HCT116 (cell line): Measurements from ENCODE around the gene TENM4. TPM values are rescaled to one million over a fixed set of nuclear protein-coding genes. Genes with fewer than 3 reads are reported as not detected.
A peak's percentile ranks its signal among the peaks of the same experiment; 100 is the strongest.

Experiments
- ATAC-seq: fragments of 200-7000 bp; cut with Tn5 transposase; 2 replicates; pipeline ENCODE4 v1.9.1; 2020; ENCODE audit warnings: mild to moderate bottlenecking, moderate library complexity
- BruUV-seq: library from RNA; stranded (reverse); fragments of 400-500 nt; replicated peaks from 2 replicates; lab custom pipeline; 2021; lab: Mats Ljungman, UMichigan
- CTCF ChIA-PET: fragments of 300-600 bp; sonication (Branson Sonifier 250); formaldehyde crosslinking; loops from one replicate; lab custom pipeline; 2021; ENCODE audit warnings: antibody characterized with exemption; lab: Charles Lee
- POLR2A ChIA-PET: fragments of 300-600, 350-600 bp; sonication (Branson Sonifier 250); formaldehyde crosslinking; loops from one replicate; lab custom pipeline; 2021; ENCODE audit warnings: antibody characterized with exemption; lab: Charles Lee
- RAD21 ChIA-PET, 2 experiments: fragments of 300-600 bp; sonication (Branson Sonifier 250); formaldehyde crosslinking; loops; one replicate each; lab custom pipeline; 2023; ENCODE audit warnings: low total read pairs in 2 of 2; ENCODE audit not compliant: uncharacterized antibody in 2 of 2, unreplicated experiment in 2 of 2, low non-redundant PET in 1 of 2; lab: Charles Lee
- DNase-seq: peaks from one replicate; pipeline ENCODE4 v3.0.0-alpha.2; 2010; ENCODE audit warnings: low read depth, low spot score
- H2AFZ ChIP-seq: fragments of 200-600 bp; shearing (Covaris generic), sonication (generic); 2 replicates; pipeline ENCODE4 v1.6.1; 2017; ENCODE audit warnings: low read depth, mixed run types, mixed read lengths, antibody characterized with exemption, low read length; ENCODE audit not compliant: poor library complexity, severe bottlenecking
- H3K27ac ChIP-seq: 2 replicates; pipeline ENCODE4 v1.5.1; 2012; ENCODE audit warnings: low read depth, low read length
- H3K27me3 ChIP-seq: fragments of 200-600 bp; sonication (generic); 2 replicates; pipeline ENCODE4 v1.6.1; 2016; ENCODE audit warnings: mixed run types, low read length, mixed read lengths; ENCODE audit not compliant: insufficient read depth
- H3K36me3 ChIP-seq, 2 experiments: fragments of 200-500 bp in 1 of 2; fragments of 200-600 bp in 1 of 2; sonication (Bioruptor generic) in 1 of 2; sonication (generic) in 1 of 2; 2 replicates each; pipeline versions ENCODE4 v1.5.1 to v1.6.1; 2014 to 2016; ENCODE audit warnings: low read length in 2 of 2, inconsistent platforms in 1 of 2, mixed read lengths in 1 of 2, mixed run types in 1 of 2; ENCODE audit not compliant: insufficient read depth in 2 of 2, control insufficient read depth in 1 of 2
- H3K4me1 ChIP-seq, 2 experiments: fragments of 200-600 bp in 1 of 2; sonication (generic) in 1 of 2; 2 replicates each; pipeline versions ENCODE4 v1.5.1 to v1.6.1; 2012 to 2017; ENCODE audit warnings: low read length in 2 of 2, inconsistent platforms in 1 of 2, mild to moderate bottlenecking in 1 of 2, mixed read lengths in 1 of 2, mixed run types in 1 of 2, moderate library complexity in 1 of 2; ENCODE audit not compliant: insufficient read depth in 2 of 2, control insufficient read depth in 1 of 2
- H3K4me2 ChIP-seq: fragments of 200-600 bp; sonication (generic); 2 replicates; pipeline ENCODE4 v1.6.1; 2017; ENCODE audit warnings: mixed run types, low read length, mixed read lengths
- H3K4me3 ChIP-seq, 2 experiments: fragments of 200-600 bp in 1 of 2; sonication (generic) in 1 of 2; replicated peaks in 1 of 2; 2 replicates each; pipeline ENCODE4 v1.5.1; 2011 to 2016; ENCODE audit warnings: low read length in 2 of 2, control low read depth in 1 of 2, low read depth in 1 of 2, mild to moderate bottlenecking in 1 of 2, mixed read lengths in 1 of 2, mixed run types in 1 of 2
- H3K79me2 ChIP-seq: fragments of 200-600 bp; sonication (generic); 2 replicates; pipeline ENCODE4 v1.6.1; 2017; ENCODE audit warnings: mild to moderate bottlenecking, mixed run types, low read length, moderate library complexity, mixed read lengths; ENCODE audit not compliant: insufficient read depth
- H3K9ac ChIP-seq: fragments of 200-600 bp; sonication (generic); 2 replicates; pipeline ENCODE4 v1.6.1; 2016; ENCODE audit warnings: low read length, mixed read lengths
- H3K9me2 ChIP-seq: fragments of 200-600 bp; sonication (generic), shearing (Covaris generic); 2 replicates; pipeline ENCODE4 v1.6.1; 2017; ENCODE audit warnings: mixed run types, mild to moderate bottlenecking, moderate library complexity; ENCODE audit not compliant: insufficient read depth
- H3K9me3 ChIP-seq, 2 experiments: fragments of 200-500 bp in 1 of 2; fragments of 200-600 bp in 1 of 2; sonication (Bioruptor generic) in 1 of 2; sonication (generic) in 1 of 2; 2 replicates each; pipeline ENCODE4 v1.6.1; 2014 to 2017; ENCODE audit warnings: low read length in 2 of 2, mixed read lengths in 2 of 2, inconsistent platforms in 1 of 2, low read depth in 1 of 2, mild to moderate bottlenecking in 1 of 2, mixed run types in 1 of 2, moderate library complexity in 1 of 2; ENCODE audit not compliant: control insufficient read depth in 1 of 2, insufficient read depth in 1 of 2
- H4K20me1 ChIP-seq: fragments of 200-600 bp; sonication (generic), shearing (Covaris generic); 2 replicates; pipeline ENCODE4 v1.6.1; 2017; ENCODE audit warnings: mixed run types, mild to moderate bottlenecking, moderate library complexity; ENCODE audit not compliant: insufficient read depth
- CBX3 ChIP-seq: IDR thresholded peaks from 2 replicates; pipeline ENCODE4 v1.6.1; 2012; ENCODE audit warnings: low read depth
- CTCF ChIP-seq, 3 experiments: fragments of 200-600 bp in 1 of 3; sonication (generic) in 1 of 3; IDR thresholded peaks in 2 of 3; conservative IDR thresholded peaks in 1 of 3; 2 replicates each; pipeline ENCODE4 v1.5.1; 2012 to 2017; ENCODE audit warnings: low read depth in 2 of 3, low read length in 2 of 3, antibody characterized with exemption in 1 of 3, borderline replicate concordance in 1 of 3, control low read depth in 1 of 3, mild to moderate bottlenecking in 1 of 3, mixed read lengths in 1 of 3, mixed run types in 1 of 3, moderate library complexity in 1 of 3; ENCODE audit not compliant: insufficient read depth in 1 of 3
- EGR1 ChIP-seq: IDR thresholded peaks from 2 replicates; pipeline ENCODE4 v1.6.1; 2012; ENCODE audit warnings: low read depth
- EZH2 ChIP-seq: fragments of 200-600 bp; sonication (generic); IDR thresholded peaks from 2 replicates; pipeline ENCODE4 v1.6.1; 2017; ENCODE audit warnings: antibody characterized with exemption, mixed run types
- JUND ChIP-seq: IDR thresholded peaks from 2 replicates; pipeline ENCODE4 v1.6.1; 2012
- RAD21 ChIP-seq: IDR thresholded peaks from 2 replicates; pipeline ENCODE4 v1.6.1; 2012; ENCODE audit warnings: low read depth, mild to moderate bottlenecking
- YY1 ChIP-seq: IDR thresholded peaks from 2 replicates; pipeline ENCODE4 v1.6.1; 2011; ENCODE audit warnings: low read length, low read depth, moderate library complexity, mild to moderate bottlenecking; ENCODE audit not compliant: insufficient replicate concordance; ENCODE audit errors: extremely low read depth
- intact Hi-C: fragments of 100-400 bp; cut with micrococcal nuclease; formaldehyde crosslinking; loops from 2 replicates; pipeline ENCODE4 v1.10.0; 2022
- total RNA-seq: library from RNA; stranded (reverse); gene quantifications from one replicate; pipeline ENCODE4 v1.2.1, GENCODE V29; 2021; ENCODE audit not compliant: unreplicated experiment
- TF ChIP-seq, protein P1 (sequence below): IDR thresholded peaks from 2 replicates; pipeline ENCODE4 v1.6.1; 2012

The TENM4 gene
- total RNA-seq, 1 experiment from 2014 or later = 0.05 TPM

DNA sequence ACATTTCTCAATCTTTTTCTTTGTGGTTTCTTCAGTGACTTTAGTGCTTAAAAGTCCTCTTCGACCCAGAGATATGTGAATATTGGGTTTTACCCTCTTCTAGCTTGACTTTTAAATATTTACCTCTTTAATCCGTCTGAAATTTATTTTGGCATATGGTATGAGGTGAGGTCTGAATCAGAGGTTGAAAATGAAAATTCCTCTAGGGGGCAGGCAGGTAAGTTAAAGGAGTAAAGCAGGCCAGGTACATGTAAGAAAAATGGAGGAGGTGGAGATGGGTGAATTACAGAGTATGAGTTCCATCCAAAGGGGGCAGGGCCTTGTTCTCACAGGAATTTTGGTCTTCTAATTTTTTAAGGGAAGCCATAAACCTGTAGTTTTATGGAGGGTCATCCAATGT lies 602.4 kb downstream of the TENM4 start:
- Histone ChIP-seq H3K9me3 (no peaks in the 10 kb centered on the region), H3K4me1 (no peaks in the 10 kb centered on the region), H3K9ac (no peak overlapping the region), H3K27me3 (peaks cover 12% of the 10 kb centered on the region), H3K9me2 (no peaks in the 10 kb centered on the region), H3K4me3 (no peak overlapping the region)
- RAD21 ChIA-PET = no interaction called here
- CTCF ChIA-PET = interaction anchor here (1.0 kb wide), 1 partner anchor 218 kb away, joined by 3 read pairs; no protein-coding TSS in a partner anchor
- peak; percentile 6 for DNase-seq
- intact Hi-C loops = loop anchor here (5.0 kb wide), 1 partner anchor 239 kb away; no protein-coding TSS in a partner anchor
- TF ChIP-seq, protein P1, sequence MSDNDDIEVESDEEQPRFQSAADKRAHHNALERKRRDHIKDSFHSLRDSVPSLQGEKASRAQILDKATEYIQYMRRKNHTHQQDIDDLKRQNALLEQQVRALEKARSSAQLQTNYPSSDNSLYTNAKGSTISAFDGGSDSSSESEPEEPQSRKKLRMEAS = no peak
- TF ChIP-seq YY1 = no peak
- TF ChIP-seq RAD21 = peak; percentile 33; the same call in 1 of the 2 replicates
- TF ChIP-seq EGR1 = no peak
- TF ChIP-seq CTCF (IDR thresholded peaks at IDR 0.05 in 2 of 3, conservative IDR thresholded peaks at IDR 0.05 in 1 of 3; ENCODE audit: borderline replicate concordance in 1 of 3, insufficient read depth in 1 of 3, low read depth in 2 of 3, low read length in 2 of 3) = peak; percentile 13 to 42 (median 35); a peak in 5 of 6 replicates
- no peak for TF ChIP-seq CBX3
- TF ChIP-seq JUND = no peak
- no peak for TF ChIP-seq EZH2
- TF ChIP-seq, all 23 proteins: peak for 2
- Histone ChIP-seq H3K4me2 (no peak overlapping the region), H3K36me3 (no peaks in the 10 kb centered on the region), H2AFZ (no peak overlapping the region), H3K79me2 (no peaks in the 10 kb centered on the region), H4K20me1 (no peaks in the 10 kb centered on the region), H3K27ac (no peak overlapping the region)
- ATAC-seq = peak; percentile 75
- POLR2A ChIA-PET = no interaction called here
- BruUV-seq = no TSS peak
